Activated CD4-positive, alpha-beta memory T cell treated with anti-CD3 and anti-CD28 coated beads, Interleukin-2, amount 10 ng/mL, durations not matched to agents 7 days and 5 days (primary cell): ENCODE measurements around the gene ACVR1. TPM values are rescaled to one million over a fixed set of nuclear protein-coding genes. Genes with fewer than 3 reads are reported as not detected.
A peak's percentile ranks its signal among the peaks of the same experiment; 100 is the strongest.
"Not testable (repeated sequence)": the region's sequence is repeated elsewhere in the genome, so short reads cannot be mapped to it uniquely, and the experiment has no call there.

Experiments
- CTCF ChIA-PET: fragments of 350-600 bp; sonication (Branson Sonifier 250); formaldehyde crosslinking; loops from one replicate; lab custom pipeline; 2021; ENCODE audit warnings: antibody characterized with exemption, inconsistent platforms; lab: Charles Lee
- POLR2A ChIA-PET: fragments of 350-600 bp; sonication (Branson Sonifier 250); formaldehyde crosslinking; loops from one replicate; lab custom pipeline; 2021; ENCODE audit warnings: antibody characterized with exemption; lab: Charles Lee
- DNase-seq: peaks from one replicate; pipeline ENCODE4 v3.0.0-alpha.2; 2020
- H3K27ac Mint-ChIP-seq: one replicate; pipeline ENCODE4 v1.8.0; 2021; ENCODE audit warnings: mild to moderate bottlenecking, mixed read lengths
- H3K27me3 Mint-ChIP-seq: one replicate; pipeline ENCODE4 v1.8.0; 2021; ENCODE audit warnings: mixed read lengths
- H3K36me3 Mint-ChIP-seq: one replicate; pipeline ENCODE4 v1.8.0; 2021; ENCODE audit warnings: low read depth, mixed read lengths
- H3K4me1 Mint-ChIP-seq: one replicate; pipeline ENCODE4 v1.8.0; 2021; ENCODE audit warnings: mixed read lengths
- H3K4me3 Mint-ChIP-seq: one replicate; pipeline ENCODE4 v1.8.0; 2021; ENCODE audit warnings: mild to moderate bottlenecking, mixed read lengths
- H3K9me3 Mint-ChIP-seq: one replicate; pipeline ENCODE4 v1.8.0; 2021; ENCODE audit warnings: mixed read lengths
- total RNA-seq, 2 experiments: library from RNA; stranded (reverse); gene quantifications; one replicate each; pipeline ENCODE4 v1.2.3, GENCODE V29; 2021

The ACVR1 gene
- total RNA-seq, 2 experiments from 2014 or later, result 24.2 to 27.6 TPM

- ChIA-PET CTCF (interaction anchor here (1.4 to 3.3 kb wide), 6 partner anchors 121 to 478 kb away, joined by 3 to 13 read pairs (median 6); no protein-coding TSS in a partner anchor), POLR2A (no interaction called here)
- Mint-ChIP-seq H3K4me3 (no peak overlapping the region), H3K27me3 (no peaks in the 10 kb centered on the region), H3K36me3 (peaks cover 34% of the 10 kb centered on the region), H3K9me3 (no peaks in the 10 kb centered on the region), H3K4me1 (peaks cover 26% of the 10 kb centered on the region), H3K27ac (no peak overlapping the region)
- no peak for DNase-seq
Measured at GRCh38 chr2:157780211-157780610, 95.9 kb downstream of the ACVR1 start.

- Mint-ChIP-seq H3K27me3 (no peaks in the 10 kb centered on the region), H3K27ac (no peak overlapping the region), H3K36me3 (peaks cover 36% of the 10 kb centered on the region), H3K9me3 (no peaks in the 10 kb centered on the region), H3K4me1 (peaks cover 25% of the 10 kb centered on the region), H3K4me3 (no peak overlapping the region)
- no peak for DNase-seq
- POLR2A ChIA-PET, result no interaction called here
- CTCF ChIA-PET, result interaction anchor here (0.9 to 3.3 kb wide), 7 partner anchors 122 to 478 kb away, joined by 3 to 13 read pairs (median 6); no protein-coding TSS in a partner anchor
Measured at GRCh38 chr2:157779794-157780193, 96.3 kb downstream of the ACVR1 start.

GRCh38 chr2:157777427-157777826 is 98.7 kb downstream of the ACVR1 start:
- CTCF ChIA-PET, result interaction anchor here (1.0 to 2.5 kb wide), 3 partner anchors 229 to 247 kb away, joined by 3 to 7 read pairs (median 5); no protein-coding TSS in a partner anchor
- Mint-ChIP-seq H3K4me1 (peaks cover 11% of the 10 kb centered on the region), H3K27me3 (no peaks in the 10 kb centered on the region), H3K27ac (no peak overlapping the region), H3K9me3 (no peaks in the 10 kb centered on the region), H3K4me3 (no peak overlapping the region), H3K36me3 (peaks cover 41% of the 10 kb centered on the region)
- DNase-seq, result peak; percentile 56
- POLR2A ChIA-PET, result no interaction called here

GRCh38 chr2:157771234-157771633 is 104.9 kb downstream of the ACVR1 start:
- no peak for DNase-seq
- no peak overlapping the region for H3K27ac Mint-ChIP-seq
- H3K36me3 Mint-ChIP-seq, result peaks cover 42% of the 10 kb centered on the region
- H3K27me3 Mint-ChIP-seq, result no peaks in the 10 kb centered on the region
- ChIA-PET POLR2A (no interaction called here), CTCF (interaction anchor here (1.3 to 1.5 kb wide), 2 partner anchors 19 to 142 kb away, joined by 3 read pairs; partner anchors contain the start of gene ACVR1C)
- no peak overlapping the region for H3K4me3 Mint-ChIP-seq
- no peaks in the 10 kb centered on the region for H3K9me3 Mint-ChIP-seq
- H3K4me1 Mint-ChIP-seq, result peaks cover 4% of the 10 kb centered on the region

- ChIA-PET CTCF (interaction anchor here (0.6 kb wide), 1 partner anchor 84 kb away, joined by 7 read pairs; no protein-coding TSS in a partner anchor), POLR2A (no interaction called here)
- Mint-ChIP-seq H3K4me3 (no peak overlapping the region), H3K27ac (no peak overlapping the region), H3K9me3 (no peaks in the 10 kb centered on the region), H3K27me3 (no peaks in the 10 kb centered on the region), H3K36me3 (peaks cover 44% of the 10 kb centered on the region), H3K4me1 (peaks cover 4% of the 10 kb centered on the region)
- DNase-seq, result no peak
Measured at GRCh38 chr2:157769856-157770255, 106.3 kb downstream of the ACVR1 start.

- Mint-ChIP-seq H3K36me3 (peaks cover 64% of the 10 kb centered on the region), H3K27me3 (no peaks in the 10 kb centered on the region), H3K9me3 (no peaks in the 10 kb centered on the region), H3K4me1 (peaks cover 2% of the 10 kb centered on the region), H3K4me3 (no peak overlapping the region), H3K27ac (no peak overlapping the region)
- CTCF ChIA-PET, result no interaction called here
- POLR2A ChIA-PET, result no interaction called here
- no peak for DNase-seq
Measured at GRCh38 chr2:157764386-157764785, 111.7 kb downstream of the ACVR1 start.

GRCh38 chr2:157761520-157761919 is 114.6 kb downstream of the ACVR1 start:
- DNase-seq, result no peak
- Mint-ChIP-seq H3K9me3 (peaks cover 11% of the 10 kb centered on the region), H3K27me3 (no peaks in the 10 kb centered on the region), H3K4me1 (no peaks in the 10 kb centered on the region), H3K36me3 (peaks cover 76% of the 10 kb centered on the region), H3K4me3 (no peak overlapping the region), H3K27ac (no peak overlapping the region)
- CTCF ChIA-PET, result interaction anchor here (2.0 kb wide), 1 partner anchor 434 kb away, joined by 4 read pairs; no protein-coding TSS in a partner anchor
- POLR2A ChIA-PET, result no interaction called here

GRCh38 chr2:157760949-157761348 is 115.2 kb downstream of the ACVR1 start:
- H3K27ac Mint-ChIP-seq, result no peak overlapping the region
- no peak overlapping the region for H3K4me3 Mint-ChIP-seq
- no peaks in the 10 kb centered on the region for H3K27me3 Mint-ChIP-seq
- no peak for DNase-seq
- CTCF ChIA-PET, result interaction anchor here (2.0 kb wide), 1 partner anchor 434 kb away, joined by 4 read pairs; no protein-coding TSS in a partner anchor
- peaks cover 15% of the 10 kb centered on the region for H3K9me3 Mint-ChIP-seq
- POLR2A ChIA-PET, result no interaction called here
- no peaks in the 10 kb centered on the region for H3K4me1 Mint-ChIP-seq
- peaks cover 77% of the 10 kb centered on the region for H3K36me3 Mint-ChIP-seq

- H3K27ac Mint-ChIP-seq, result no peak overlapping the region
- DNase-seq, result no peak
- H3K36me3 Mint-ChIP-seq, result peaks cover 79% of the 10 kb centered on the region
- CTCF ChIA-PET, result interaction anchor here (2.0 kb wide), 1 partner anchor 432 kb away, joined by 4 read pairs; no protein-coding TSS in a partner anchor
- H3K9me3 Mint-ChIP-seq, result peaks cover 20% of the 10 kb centered on the region
- H3K4me3 Mint-ChIP-seq, result no peak overlapping the region
- POLR2A ChIA-PET, result interaction anchor here (0.9 kb wide), 1 partner anchor 115 kb away, joined by 3 read pairs; no protein-coding TSS in a partner anchor
- no peaks in the 10 kb centered on the region for H3K27me3 Mint-ChIP-seq
- no peaks in the 10 kb centered on the region for H3K4me1 Mint-ChIP-seq
Measured at GRCh38 chr2:157759855-157760254, 116.3 kb downstream of the ACVR1 start.

- CTCF ChIA-PET, result no interaction called here
- H3K9me3 Mint-ChIP-seq, result peaks cover 20% of the 10 kb centered on the region
- H3K27ac Mint-ChIP-seq, result no peak overlapping the region
- no peaks in the 10 kb centered on the region for H3K4me1 Mint-ChIP-seq
- no peaks in the 10 kb centered on the region for H3K27me3 Mint-ChIP-seq
- POLR2A ChIA-PET, result no interaction called here
- H3K4me3 Mint-ChIP-seq, result no peak overlapping the region
- DNase-seq, result no peak
- H3K36me3 Mint-ChIP-seq, result peaks cover 86% of the 10 kb centered on the region
Measured at GRCh38 chr2:157758586-157758985, 117.5 kb downstream of the ACVR1 start.

GRCh38 chr2:157757500-157757899 is 118.6 kb downstream of the ACVR1 start:
- H3K27ac Mint-ChIP-seq, result no peak overlapping the region
- CTCF ChIA-PET, result no interaction called here

GRCh38 chr2:157756447-157756846 is 119.7 kb downstream of the ACVR1 start:
- DNase-seq, POLR2A ChIA-PET: not testable (repeated sequence)

More at GRCh38 chr2:157757500-157757899, 118.6 kb downstream of the ACVR1 start:
- Mint-ChIP-seq H3K9me3 (peaks cover 20% of the 10 kb centered on the region), H3K27me3 (no peaks in the 10 kb centered on the region), H3K36me3 (peaks cover 88% of the 10 kb centered on the region), H3K4me1 (no peaks in the 10 kb centered on the region), H3K4me3 (no peak overlapping the region)
- POLR2A ChIA-PET, result no interaction called here
- DNase-seq, result no peak

GRCh38 chr2:157751462-157752058 is 124.6 kb downstream of the ACVR1 start:
- CTCF ChIA-PET, result interaction anchor here (1.2 to 3.3 kb wide), 2 partner anchors 19 to 449 kb away, joined by 3 to 11 read pairs; no protein-coding TSS in a partner anchor
- Mint-ChIP-seq H3K27ac (no peak overlapping the region), H3K4me3 (no peak overlapping the region), H3K27me3 (no peaks in the 10 kb centered on the region), H3K9me3 (peaks cover 9% of the 10 kb centered on the region), H3K4me1 (peaks cover 30% of the 10 kb centered on the region), H3K36me3 (peaks cover 70% of the 10 kb centered on the region)
- DNase-seq, result no peak
- POLR2A ChIA-PET, result no interaction called here

More at GRCh38 chr2:157756447-157756846, 119.7 kb downstream of the ACVR1 start:
- H3K9me3 Mint-ChIP-seq, result peaks cover 20% of the 10 kb centered on the region
- H3K36me3 Mint-ChIP-seq, result peaks cover 91% of the 10 kb centered on the region
- H3K4me1 Mint-ChIP-seq, H3K27ac Mint-ChIP-seq, H3K4me3 Mint-ChIP-seq, CTCF ChIA-PET, H3K27me3 Mint-ChIP-seq: not testable (repeated sequence)
